ENCODE data around the gene KSR2.
"Not testable (repeated sequence)": the region's sequence is repeated elsewhere in the genome, so short reads cannot be mapped to it uniquely, and the experiment has no call there.

KSR2 gene

GRCh38 chr12:117664169-117664568 is 304.6 kb downstream of the KSR2 start:
- DNase-seq (ENCODE audit: extremely low spot score, insufficient read length, low read depth) (no peak), FAIRE-seq (no peak)

GRCh38 chr12:117662620-117663395 is 306.0 kb downstream of the KSR2 start:
- DNase-seq (ENCODE audit: extremely low spot score, insufficient read length, low read depth) (no peak), FAIRE-seq (no peak)

GRCh38 chr12:117662220-117662619 is 306.6 kb downstream of the KSR2 start:
- DNase-seq (ENCODE audit: extremely low spot score, insufficient read length, low read depth) = no peak
- no peak for FAIRE-seq

- DNase-seq (ENCODE audit: extremely low spot score, insufficient read length, low read depth) = no peak
- FAIRE-seq = no peak
Observed at GRCh38 chr12:117661471-117661870, 307.3 kb downstream of the KSR2 start.

- FAIRE-seq (no peak), DNase-seq (ENCODE audit: extremely low spot score, insufficient read length, low read depth) (no peak)
Observed at GRCh38 chr12:117660896-117661295, 307.9 kb downstream of the KSR2 start.

- no peak for DNase-seq (ENCODE audit: extremely low spot score, insufficient read length, low read depth)
- FAIRE-seq = no peak
Observed at GRCh38 chr12:117658226-117658625, 310.6 kb downstream of the KSR2 start.

- DNase-seq (ENCODE audit: extremely low spot score, insufficient read length, low read depth) (no peak), FAIRE-seq (no peak)
Observed at GRCh38 chr12:117649796-117650195, 319.0 kb downstream of the KSR2 start.

- no peak for FAIRE-seq
- DNase-seq (ENCODE audit: extremely low spot score, insufficient read length, low read depth) = no peak
Observed at GRCh38 chr12:117646520-117646919, 322.3 kb downstream of the KSR2 start.

GRCh38 chr12:117645473-117645872 is 323.3 kb downstream of the KSR2 start:
- DNase-seq (ENCODE audit: extremely low spot score, insufficient read length, low read depth) (no peak), FAIRE-seq (no peak)

GRCh38 chr12:117643971-117644370 is 324.8 kb downstream of the KSR2 start:
- DNase-seq (ENCODE audit: extremely low spot score, insufficient read length, low read depth) (no peak), FAIRE-seq (no peak)

GRCh38 chr12:117641885-117642284 is 326.9 kb downstream of the KSR2 start:
- no peak for FAIRE-seq
- DNase-seq (ENCODE audit: extremely low spot score, insufficient read length, low read depth) = no peak

GRCh38 chr12:117640511-117640910 is 328.3 kb downstream of the KSR2 start:
- FAIRE-seq (no peak), DNase-seq (ENCODE audit: extremely low spot score, insufficient read length, low read depth) (no peak)

GRCh38 chr12:117629454-117629853 is 339.3 kb downstream of the KSR2 start:
- no peak for FAIRE-seq

GRCh38 chr12:117628711-117629110 is 340.1 kb downstream of the KSR2 start:
- not testable (repeated sequence) for DNase-seq (ENCODE audit: extremely low spot score, insufficient read length, low read depth); FAIRE-seq

More at GRCh38 chr12:117629454-117629853, 339.3 kb downstream of the KSR2 start:
- no peak for DNase-seq (ENCODE audit: extremely low spot score, insufficient read length, low read depth)

GRCh38 chr12:117622741-117623140 is 346.0 kb downstream of the KSR2 start:
- FAIRE-seq (no peak), DNase-seq (ENCODE audit: extremely low spot score, insufficient read length, low read depth) (no peak)

GRCh38 chr12:117622087-117622486 is 346.7 kb downstream of the KSR2 start:
- FAIRE-seq (no peak), DNase-seq (ENCODE audit: extremely low spot score, insufficient read length, low read depth) (no peak)

GRCh38 chr12:117607778-117608177 is 361.0 kb downstream of the KSR2 start:
- DNase-seq (ENCODE audit: extremely low spot score, insufficient read length, low read depth) (no peak), FAIRE-seq (no peak)

GRCh38 chr12:117606945-117607344 is 361.8 kb downstream of the KSR2 start:
- DNase-seq (ENCODE audit: extremely low spot score, insufficient read length, low read depth) = no peak
- no peak for FAIRE-seq

- DNase-seq (ENCODE audit: extremely low spot score, insufficient read length, low read depth) (no peak), FAIRE-seq (no peak)
Observed at GRCh38 chr12:117606024-117606423, 362.8 kb downstream of the KSR2 start.

GRCh38 chr12:117603316-117604113 is 365.3 kb downstream of the KSR2 start:
- DNase-seq (ENCODE audit: extremely low spot score, insufficient read length, low read depth) (no peak), FAIRE-seq (no peak)

GRCh38 chr12:117599849-117600248 is 368.9 kb downstream of the KSR2 start:
- FAIRE-seq (no peak), DNase-seq (ENCODE audit: extremely low spot score, insufficient read length, low read depth) (no peak)

Measured in GM18507 (cell line).